HG02623 (cell line): ENCODE measurements around the gene CCL14.

Experiments used
- ATAC-seq: cut with Tn5 transposase; IDR thresholded peaks from one replicate; pipeline ENCODE4 v1.9.1; 2021; ENCODE audit warnings: moderate library complexity; ENCODE audit not compliant: unreplicated experiment

CCL14 gene

DNA sequence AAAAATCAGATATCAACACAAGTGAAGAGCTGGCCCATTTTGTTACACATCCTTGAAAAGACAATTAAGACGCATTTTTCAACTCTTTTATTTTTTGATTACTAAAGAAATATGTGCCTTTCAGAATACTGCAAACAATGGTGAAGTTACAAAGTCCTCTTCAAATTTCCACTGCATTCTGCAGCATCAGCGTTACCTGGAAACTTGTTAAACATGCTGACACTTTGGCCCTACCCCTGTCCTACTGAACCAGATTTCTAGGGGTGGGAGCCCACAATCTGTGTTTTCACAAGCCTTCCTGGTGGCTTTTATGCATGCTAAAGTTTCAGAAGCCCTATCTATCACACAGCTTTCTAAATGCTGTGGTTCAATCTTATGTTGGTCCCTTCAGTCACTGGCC lies 4.5 kb upstream of the CCL14 start:
- ATAC-seq: no peak

DNA sequence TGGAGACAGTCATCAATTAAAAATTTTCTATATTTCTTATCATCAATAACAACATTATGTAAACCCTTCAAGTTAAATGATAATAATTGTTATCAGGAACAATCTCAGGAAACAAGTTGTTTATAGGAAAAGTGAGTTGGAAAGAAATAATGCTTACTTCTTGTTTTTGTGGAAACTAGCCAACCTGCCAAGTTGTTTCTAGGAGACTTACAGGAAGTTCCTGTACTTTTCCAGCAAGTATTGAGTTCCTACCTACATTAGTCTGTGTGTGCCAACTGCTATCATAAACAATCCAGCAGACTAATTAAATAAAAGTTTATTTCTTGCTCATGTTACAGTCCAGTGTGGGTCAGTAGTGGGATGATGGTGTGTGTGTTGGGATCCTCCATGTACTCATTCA lies 1.6 kb upstream of the CCL14 start:
- ATAC-seq: no peak

DNA sequence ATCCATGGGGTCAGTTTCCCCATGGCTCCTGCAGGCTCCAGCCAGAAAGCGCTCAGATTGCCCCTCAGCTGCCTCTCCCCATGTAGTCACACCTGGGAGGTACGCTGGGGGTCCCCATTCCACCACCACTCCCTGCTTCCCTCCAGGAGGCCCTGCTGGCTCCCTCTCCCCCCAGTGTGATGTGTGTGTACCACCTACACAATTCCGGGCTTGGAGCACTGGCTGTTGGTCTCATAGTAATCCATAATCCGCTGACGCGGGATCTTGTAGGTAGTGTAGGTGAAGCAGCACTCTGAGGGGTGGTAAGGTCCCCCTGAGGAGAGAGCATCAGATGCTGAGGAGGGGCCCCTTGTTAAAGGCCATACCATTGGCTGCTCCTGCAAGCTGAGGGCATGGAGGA lies 2.4 kb downstream of the CCL14 start:
- ATAC-seq: no peak

DNA sequence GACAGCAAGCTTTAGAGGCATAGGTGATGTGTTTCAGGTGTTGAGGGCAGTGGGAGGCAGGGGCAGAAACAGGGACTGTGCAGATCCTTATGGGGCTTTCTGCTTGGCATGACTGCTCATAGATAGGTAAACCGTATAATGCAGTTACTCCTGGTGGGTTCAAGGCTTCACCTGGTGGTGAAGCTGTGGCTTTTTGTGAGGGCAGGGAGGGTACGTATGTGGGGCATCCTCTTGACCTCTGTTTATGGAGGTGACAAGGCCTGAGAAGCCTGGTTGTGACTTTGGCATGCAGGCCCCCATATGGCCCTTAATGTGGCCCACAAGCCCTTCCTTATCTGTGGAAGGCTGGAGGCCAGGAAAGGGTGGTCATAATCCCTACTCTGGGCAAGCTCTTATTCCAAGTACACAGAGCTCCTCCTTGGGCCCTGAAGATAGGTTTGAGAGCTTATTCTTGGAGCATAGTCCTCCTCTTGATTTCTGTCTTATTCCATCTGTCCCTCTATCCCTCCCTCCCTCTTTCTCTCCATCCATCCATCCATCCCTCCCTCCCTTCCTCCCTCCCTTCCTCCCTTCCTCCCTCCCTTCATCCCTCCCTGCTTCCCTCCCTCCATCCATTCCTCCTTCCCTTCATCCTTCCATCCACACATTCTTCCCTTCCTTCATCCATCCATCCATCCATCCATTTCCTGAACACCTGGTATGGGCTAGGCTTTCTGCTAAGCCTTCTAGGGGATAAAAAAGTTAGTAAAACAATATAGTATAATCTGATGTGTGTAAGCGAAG lies 3.9 kb downstream of the CCL14 start:
- no peak for ATAC-seq

DNA sequence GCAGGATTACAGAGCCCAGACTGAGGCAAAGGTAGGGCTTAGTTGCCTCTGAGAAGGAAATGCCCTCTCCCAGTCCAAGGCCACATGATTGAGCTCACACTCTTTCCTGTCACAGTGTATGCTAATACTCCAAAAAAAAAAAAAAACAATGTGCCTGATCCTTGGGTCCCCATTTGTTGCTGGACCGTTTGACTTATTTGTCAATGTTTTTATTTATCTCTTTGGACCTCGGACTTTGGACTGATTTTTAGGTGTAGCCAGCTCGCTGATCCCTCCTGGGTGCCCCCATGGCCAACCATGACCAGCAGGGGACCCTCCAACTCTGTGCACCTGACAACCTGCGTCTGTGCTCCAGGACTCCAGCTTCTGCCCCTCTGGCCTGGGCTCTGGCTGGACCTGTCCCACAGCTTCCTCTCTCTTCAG lies 4.6 kb downstream of the CCL14 start:
- no peak for ATAC-seq

DNA sequence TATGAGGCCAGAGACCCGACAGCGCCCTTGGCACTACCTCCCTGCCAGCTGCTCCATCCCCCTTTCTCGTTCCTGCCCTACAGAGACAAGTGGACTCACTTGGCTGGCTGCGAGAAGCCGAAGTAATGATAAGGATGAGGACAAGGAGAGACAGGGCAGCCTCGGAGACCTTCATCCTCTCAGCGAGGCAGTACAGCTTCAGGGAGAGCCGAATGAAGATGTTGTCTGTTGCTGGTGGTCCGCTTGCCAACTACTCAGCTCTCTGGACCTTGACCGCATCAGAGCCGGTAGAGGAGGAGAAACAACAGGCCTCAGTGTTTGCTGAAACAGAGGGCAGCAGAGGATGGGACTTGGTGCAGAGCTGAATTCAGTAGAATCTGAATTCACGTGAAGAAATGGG lies 5.3 kb downstream of the CCL14 start, which contains the start of gene CCL16:
CCL16 (minus strand) TSS at position 252 of the 400 bp plus-strand sequence; CDS start at position 175, 77 bp downstream.
- no peak for ATAC-seq

DNA sequence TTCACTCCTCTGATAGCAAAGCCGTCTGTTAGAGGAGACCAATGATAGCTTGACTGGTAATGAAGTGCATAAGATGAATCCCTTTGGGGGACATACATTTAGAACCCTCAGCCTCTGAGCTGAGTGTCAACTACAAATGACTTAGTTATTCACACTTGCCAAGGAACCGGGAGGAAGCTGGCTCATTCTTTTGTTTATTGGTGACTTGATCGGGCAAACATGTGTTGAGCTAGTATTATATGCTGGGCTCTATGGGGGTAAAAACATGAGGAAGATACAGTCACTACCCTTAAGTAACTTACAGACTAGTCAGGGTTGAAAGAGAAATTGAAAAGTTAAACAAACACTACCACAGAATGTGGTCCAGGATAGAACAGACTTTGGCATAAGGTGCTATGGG lies 8.2 kb downstream of the CCL14 start:
- ATAC-seq: no peak

DNA sequence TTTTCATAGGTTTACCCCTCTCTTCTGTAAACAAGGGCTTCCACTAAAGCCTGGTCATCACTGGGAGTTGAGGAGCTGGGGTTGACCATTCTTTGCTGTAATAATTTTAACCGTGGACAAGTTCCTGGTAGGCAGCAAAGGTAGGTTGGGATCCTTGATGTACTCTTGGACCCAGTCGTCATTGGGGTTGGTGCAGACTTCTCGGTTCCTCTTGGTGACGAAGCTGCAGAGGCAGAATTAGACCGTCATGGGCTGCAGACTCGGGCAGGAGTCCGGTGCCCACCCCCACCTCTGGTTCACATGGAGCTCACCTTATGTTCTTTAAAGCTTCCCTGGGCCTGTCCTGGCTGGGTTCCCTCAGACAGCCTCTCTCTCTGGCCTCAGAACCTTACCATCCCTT lies 9.0 kb downstream of the CCL14 start:
- no peak for ATAC-seq

DNA sequence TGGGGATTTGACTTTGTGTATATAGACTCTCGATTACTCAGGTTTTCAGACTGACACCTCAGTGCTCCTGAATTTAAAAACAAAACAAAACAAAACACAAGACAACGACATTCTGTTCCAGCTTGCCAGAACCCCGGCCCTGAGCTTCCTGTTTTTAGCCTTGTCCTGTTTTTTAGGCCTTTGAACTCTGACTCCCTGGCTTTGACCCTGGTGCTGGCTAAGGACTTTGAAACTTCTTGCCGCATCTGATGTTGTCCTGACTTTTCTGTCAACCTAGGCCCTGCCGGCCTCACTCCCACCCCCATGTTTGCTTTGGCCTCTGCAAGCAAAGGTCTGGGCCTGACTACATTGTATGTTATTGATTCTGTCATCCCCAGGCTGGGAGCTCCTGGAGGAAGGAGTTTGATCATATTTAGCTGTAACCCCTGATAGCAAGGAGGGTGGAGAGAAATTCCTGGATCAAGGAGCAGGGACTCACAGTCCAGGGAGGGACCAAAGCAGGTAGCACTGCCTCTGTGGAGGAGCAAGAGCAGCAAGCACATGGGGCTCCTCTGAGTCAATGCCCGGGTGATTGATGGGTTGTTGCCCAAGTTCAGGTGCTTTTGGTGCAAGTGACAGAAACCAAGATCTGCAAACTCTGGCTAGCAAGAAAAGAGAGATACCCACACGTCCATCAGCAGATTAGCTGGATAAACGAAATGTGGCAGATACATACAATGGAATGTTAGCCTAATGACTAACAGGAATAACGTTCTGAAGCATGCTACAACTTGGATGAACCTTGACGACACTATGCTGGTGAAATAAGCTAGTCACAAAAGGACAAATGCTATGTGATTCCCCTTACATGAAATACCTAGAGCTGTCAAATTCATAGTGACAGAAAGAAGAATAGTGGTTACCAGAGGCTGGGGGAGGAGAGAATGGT lies 12.9 kb downstream of the CCL14 start:
- ATAC-seq: no peak

DNA sequence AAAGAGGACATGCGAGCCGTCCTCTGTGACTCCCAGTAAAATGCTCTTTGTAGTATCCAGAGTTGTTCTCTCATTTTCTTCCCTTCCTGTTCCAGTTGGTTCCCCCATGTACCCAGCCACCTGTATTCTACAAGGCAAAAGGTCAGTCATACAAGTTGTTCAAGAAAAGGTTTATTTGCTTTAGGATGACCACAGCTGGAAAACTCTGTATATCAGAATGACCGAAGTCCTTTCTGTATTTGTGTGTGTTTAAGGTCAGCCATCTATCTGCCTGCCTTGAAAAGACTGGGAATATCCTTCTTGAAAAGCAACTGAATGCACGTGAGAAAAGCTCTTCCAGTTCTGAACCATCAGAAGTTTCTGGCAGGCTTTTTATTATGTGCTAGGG lies 13.6 kb downstream of the CCL14 start:
- ATAC-seq: no peak

DNA sequence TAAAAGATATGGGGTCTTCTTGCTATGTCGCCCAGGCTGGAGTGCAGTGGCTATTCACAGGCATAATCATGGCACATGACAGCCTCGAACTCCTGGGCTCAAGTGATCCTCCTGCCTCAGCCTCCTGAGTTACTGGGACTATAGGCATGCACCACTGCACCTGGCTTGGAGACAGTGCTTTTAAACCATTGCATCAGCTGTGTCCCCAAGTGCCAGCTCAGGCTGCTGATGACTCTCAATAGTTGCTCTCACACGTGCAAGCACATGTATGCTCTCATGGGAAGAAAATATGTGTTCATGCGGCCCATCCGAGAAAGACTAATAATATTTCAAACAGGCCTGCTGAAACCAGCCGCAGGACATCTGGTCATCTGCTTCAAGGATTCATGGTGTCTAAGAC lies 14.0 kb downstream of the CCL14 start:
- ATAC-seq: no peak

DNA sequence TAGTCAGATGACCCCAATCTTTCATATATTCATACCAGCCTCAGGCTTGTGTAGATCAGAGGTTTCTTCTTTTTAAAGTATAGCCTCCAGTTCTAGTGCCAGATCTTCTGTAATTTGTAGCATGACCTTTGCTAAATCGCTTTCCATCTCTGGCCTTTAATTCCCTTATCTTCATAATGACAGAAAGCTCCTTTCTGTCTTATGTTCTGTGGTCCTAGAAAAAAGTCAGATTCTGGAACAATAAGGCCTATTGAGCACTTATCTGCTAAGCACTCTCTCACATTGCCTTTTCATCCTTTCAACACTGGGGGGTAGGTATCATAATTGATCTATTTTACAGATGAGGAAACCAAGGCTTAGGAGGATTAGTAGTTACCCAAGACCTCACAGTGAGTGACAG lies 14.5 kb downstream of the CCL14 start:
- ATAC-seq: no peak

DNA sequence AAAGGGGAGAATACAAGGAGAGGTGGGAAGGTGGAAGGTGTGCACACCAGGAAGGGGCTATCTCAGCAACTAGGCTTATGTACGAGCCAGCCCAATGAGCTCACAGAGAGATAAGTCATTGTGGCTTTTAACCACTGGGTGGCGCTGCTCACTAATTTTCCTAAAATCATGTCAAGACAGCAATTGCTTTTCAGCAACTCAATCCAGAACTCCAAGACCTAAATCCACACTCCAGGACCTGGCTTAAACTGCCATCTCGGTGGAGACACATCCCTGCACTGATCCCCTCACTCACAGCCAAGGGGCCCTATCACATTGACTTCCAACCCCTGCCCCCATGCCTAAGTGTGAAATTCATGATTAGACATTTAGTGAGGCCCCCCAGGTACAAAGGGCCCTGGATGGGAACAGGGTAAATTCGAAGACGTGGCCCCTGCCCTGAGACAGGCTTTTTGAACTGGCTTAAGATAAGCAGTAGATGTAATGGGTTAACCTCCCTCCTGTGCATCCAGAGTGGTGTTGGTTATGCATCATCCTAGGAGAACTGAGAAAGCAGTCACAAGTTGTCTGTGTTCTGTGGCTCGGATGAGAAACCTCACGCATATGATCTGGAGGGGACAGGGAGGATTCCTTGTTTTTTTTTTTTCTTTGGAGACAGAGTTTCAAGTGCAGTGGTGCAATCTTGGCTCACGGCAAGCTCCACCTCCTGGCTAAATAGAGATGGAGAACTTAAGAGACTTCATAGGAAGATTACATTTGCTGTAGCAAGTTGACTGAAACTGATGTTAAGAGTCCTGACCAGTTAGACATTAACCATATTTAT lies 16.8 kb downstream of the CCL14 start:
- ATAC-seq: no peak

DNA sequence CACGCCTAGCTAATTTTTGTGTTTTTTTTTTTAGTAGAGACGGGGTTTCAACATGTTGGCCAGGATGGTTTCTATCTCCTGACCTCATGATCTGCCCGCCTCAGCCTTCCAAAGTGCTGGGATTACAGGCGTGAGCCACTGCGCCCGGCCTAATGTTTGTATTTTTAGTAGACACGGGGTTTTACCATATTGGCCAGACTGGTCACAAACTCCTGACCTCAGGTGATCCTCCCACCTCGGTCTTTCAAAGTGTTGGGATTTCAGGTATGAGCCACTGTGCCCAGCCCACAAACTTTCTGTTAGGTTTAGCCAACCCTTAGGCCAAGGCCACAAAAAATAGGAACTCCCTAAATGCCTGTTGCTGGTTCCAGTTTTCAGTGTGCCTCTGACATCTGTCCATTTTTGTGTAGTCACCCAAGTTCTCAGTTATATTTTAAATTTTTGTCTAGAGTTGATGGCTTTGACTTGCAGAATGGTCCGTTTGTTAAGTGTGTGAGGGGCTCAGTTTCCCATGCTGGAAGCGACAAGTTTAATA lies 17.9 kb downstream of the CCL14 start:
- ATAC-seq: no peak

DNA sequence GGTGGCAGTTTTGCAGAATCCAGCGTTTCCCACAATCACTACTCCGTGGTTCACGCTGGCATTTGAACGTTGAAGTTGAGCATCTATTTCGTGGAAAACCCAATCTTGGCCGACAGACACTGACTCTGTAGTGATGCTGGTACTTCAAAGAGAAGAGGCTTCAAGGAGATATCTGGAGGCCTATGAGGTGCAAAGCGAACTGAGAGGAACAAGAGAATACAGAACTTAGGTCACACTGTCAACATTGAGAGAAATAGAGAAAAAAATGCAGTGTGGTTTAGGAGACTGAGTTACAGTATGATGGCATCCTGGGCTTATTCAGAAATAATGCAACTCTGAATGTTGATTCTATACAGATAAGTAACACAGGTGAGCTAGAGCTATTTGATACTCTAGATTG lies 21.3 kb downstream of the CCL14 start:
- no peak for ATAC-seq

DNA sequence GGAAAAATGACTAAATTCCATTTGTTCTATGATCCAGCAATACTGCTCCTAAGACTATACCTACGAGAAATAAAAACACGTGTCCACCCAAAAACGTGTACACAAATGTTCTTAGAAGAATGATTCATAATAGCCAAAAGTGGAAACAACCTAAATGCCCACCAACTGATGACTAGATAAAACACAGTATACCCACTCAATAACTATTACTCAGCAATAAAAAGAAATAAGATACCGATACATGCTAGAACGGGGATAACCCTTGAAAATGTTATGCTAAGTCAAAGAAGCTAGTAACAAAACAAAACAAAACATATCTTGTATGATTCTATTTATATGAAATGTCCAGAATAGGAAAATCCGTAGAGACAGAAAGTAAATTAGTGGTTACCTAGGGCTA lies 22.9 kb downstream of the CCL14 start:
- ATAC-seq: no peak

DNA sequence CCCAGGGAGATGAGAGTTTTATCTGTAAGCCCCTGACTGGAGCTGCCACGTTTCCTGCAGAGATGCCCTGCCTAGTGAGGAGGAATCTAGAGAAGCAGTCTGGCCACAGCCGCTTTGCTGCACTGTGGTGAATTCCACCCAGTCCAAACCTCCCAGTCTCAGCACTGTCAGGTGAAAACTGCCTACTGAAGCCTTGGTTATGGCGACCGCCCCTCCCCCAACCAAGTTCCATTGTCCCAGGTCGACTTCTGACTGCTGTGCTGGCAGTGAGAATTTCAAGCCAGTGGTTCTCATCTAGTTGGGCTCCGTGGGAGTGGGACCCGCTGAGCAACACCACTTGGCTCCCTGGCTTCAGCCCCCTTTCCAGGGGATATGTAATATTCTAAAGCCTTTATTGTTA lies 32.8 kb downstream of the CCL14 start:
- ATAC-seq: no peak

DNA sequence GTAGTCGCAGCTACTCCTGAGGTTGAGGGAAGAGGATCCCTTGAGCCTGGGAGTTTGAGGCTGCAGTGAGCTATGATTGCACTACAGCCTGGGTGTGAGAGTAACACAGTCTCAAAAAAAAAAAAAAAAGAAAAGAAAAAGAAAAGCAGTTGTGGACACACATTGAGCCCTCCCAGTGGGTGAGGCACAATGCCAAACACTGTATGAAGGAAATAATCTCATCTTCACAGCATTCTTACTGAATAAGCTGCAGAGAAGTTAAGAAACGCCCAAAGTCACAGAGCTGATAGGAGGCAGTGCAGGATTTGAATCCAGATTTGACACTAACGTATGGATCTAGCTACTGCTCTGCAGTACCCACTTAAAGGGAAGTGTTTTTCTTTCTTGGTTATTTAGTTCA lies 37.1 kb downstream of the CCL14 start:
- no peak for ATAC-seq

DNA sequence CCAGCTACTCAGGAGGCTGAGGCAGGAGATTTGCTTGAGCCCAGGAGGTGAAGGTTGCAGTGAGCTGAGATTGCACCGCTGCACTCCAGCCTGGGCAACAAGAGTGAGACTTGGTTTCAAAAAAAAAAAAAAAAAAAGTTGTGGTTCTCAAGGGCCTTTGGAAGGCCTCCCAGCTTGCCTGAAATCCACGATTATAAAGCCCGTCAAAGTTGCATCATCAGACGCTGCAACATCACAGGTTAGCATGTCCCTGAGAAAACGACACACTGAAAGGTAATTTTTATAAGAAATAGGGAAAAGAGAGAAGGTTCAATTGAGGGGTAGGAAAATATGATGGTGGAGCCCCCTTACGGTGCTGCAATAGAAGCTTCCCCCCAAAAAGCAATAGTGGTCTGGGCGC lies 38.4 kb downstream of the CCL14 start:
- no peak for ATAC-seq

DNA sequence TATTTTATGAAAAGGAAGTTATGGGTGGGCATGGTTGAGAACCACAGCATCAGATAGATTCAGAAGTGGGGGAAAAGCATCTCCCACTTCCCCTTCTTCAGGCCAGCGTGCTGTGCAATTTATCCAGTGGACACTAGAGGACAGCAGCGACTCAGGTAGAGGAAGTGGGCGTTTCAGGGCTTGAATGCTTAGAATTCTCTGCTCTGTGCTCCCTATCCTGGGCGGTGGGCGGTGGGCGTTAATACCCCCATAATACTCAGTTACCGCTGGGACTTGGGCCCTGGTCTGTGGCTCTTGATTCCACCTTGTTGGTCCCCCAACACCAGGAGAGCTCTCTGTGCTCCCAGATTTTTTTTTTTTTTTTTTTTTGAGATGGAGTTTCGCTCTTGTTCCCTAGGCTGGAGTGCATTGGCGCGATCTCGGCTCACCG lies 39.4 kb downstream of the CCL14 start:
- ATAC-seq: no peak

DNA sequence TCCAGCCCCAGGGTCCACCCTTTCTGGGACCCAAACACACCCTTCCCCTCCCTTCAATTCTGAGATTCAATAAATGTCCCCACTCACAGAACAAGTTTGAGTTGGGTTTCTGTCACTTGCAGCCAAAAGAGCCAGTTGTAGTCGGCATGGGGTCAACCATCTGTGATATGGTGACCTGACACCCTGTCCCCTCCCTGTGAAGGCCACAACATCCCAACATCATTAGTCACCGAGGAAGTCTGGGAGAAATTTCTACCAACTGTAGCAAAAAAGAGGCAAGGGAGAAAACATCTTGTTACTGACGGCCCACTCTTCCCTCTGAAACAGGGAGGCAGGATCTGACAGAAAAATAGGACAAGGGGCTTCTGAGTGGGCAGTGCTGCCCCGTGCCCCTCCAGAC lies 42.4 kb downstream of the CCL14 start:
- no peak for ATAC-seq
